ENCODE measurements around the gene FSTL4.

GRCh38 chr5:133612249-133612860, at the start of gene FSTL4:
- TF ChIP-seq CTCF (IDR thresholded peaks at IDR 0.05 in 4 of 5, conservative IDR thresholded peaks at IDR 0.05 in 1 of 5) (no peak), POLR2A (IDR thresholded peaks at IDR 0.05) (no peak)

All from gastrocnemius medialis (tissue), 4 donors.